IPS DF 19.7 (cell line): Measurements from ENCODE around the gene CHL1.

Experiments
- DNase-seq: peaks from one replicate; pipeline ENCODE4 v3.0.0-alpha.2; 2013; ENCODE audit warnings: low read depth, low spot score

CHL1 gene

GRCh38 chr3:278300-279064, 81.9 kb downstream of the CHL1 start:
- DNase-seq: no peak

GRCh38 chr3:279325-279724, 82.8 kb downstream of the CHL1 start:
- DNase-seq: no peak

- no peak for DNase-seq
These were observed 84.1 kb downstream of the CHL1 start for GRCh38 chr3:280681-281080.

- DNase-seq: no peak
These were observed 87.8 kb downstream of the CHL1 start for GRCh38 chr3:284322-284721.

GRCh38 chr3:288417-288816, 91.9 kb downstream of the CHL1 start:
- no peak for DNase-seq

GRCh38 chr3:291028-291427, 94.5 kb downstream of the CHL1 start:
- no peak for DNase-seq

- no peak for DNase-seq
These were observed 95.3 kb downstream of the CHL1 start for GRCh38 chr3:291646-292436.

- DNase-seq: no peak
These were observed 97.5 kb downstream of the CHL1 start for GRCh38 chr3:294096-294495.

GRCh38 chr3:294581-294980, 98.0 kb downstream of the CHL1 start:
- no peak for DNase-seq

GRCh38 chr3:295166-295565, 98.6 kb downstream of the CHL1 start:
- no peak for DNase-seq

- DNase-seq: no peak
These were observed 101.0 kb downstream of the CHL1 start for GRCh38 chr3:297585-297984.

GRCh38 chr3:299590-300301, 103.2 kb downstream of the CHL1 start:
- no peak for DNase-seq

GRCh38 chr3:307182-307581, 110.6 kb downstream of the CHL1 start:
- no peak for DNase-seq

- DNase-seq: no peak
These were observed 112.2 kb downstream of the CHL1 start for GRCh38 chr3:308597-309321.

- DNase-seq: no peak
These were observed 115.7 kb downstream of the CHL1 start for GRCh38 chr3:312160-312733.

- DNase-seq: no peak
These were observed 116.3 kb downstream of the CHL1 start for GRCh38 chr3:312911-313310.

GRCh38 chr3:317012-317411, 120.4 kb downstream of the CHL1 start:
- no peak for DNase-seq

- no peak for DNase-seq
These were observed 122.3 kb downstream of the CHL1 start for GRCh38 chr3:318903-319302.

GRCh38 chr3:324423-324822, 127.9 kb downstream of the CHL1 start:
- DNase-seq: no peak

GRCh38 chr3:325495-325894, 128.9 kb downstream of the CHL1 start:
- DNase-seq: no peak

- no peak for DNase-seq
These were observed 134.0 kb downstream of the CHL1 start for GRCh38 chr3:330494-331115.
